Breast epithelium (tissue), 3 donors: Measurements from ENCODE around the gene DBH.

ENCODE experiments used
- CTCF ChIP-seq, 3 donors: fragments of 450-650 bp; IDR thresholded peaks; one replicate each; pipeline ENCODE4 v1.5.1; 2016 to 2017; ENCODE audit warnings: antibody characterized with exemption in 3 of 3, mild to moderate bottlenecking in 3 of 3, moderate library complexity in 3 of 3
- POLR2A ChIP-seq: fragments of 450-650 bp; IDR thresholded peaks from one replicate; pipeline ENCODE4 v1.6.1; 2016; ENCODE audit warnings: antibody characterized with exemption, mild to moderate bottlenecking, moderate library complexity
- POLR2AphosphoS5 ChIP-seq, 3 donors: sonication (generic); formaldehyde crosslinking; IDR thresholded peaks; one replicate each; pipeline ENCODE4 v1.6.1; 2017; ENCODE audit warnings: antibody characterized with exemption in 3 of 3

GRCh38 chr9:133602277-133602676 lies 33.9 kb upstream of the DBH start:
- no peak for TF ChIP-seq CTCF (IDR thresholded peaks at IDR 0.05)
- TF ChIP-seq POLR2AphosphoS5 (IDR thresholded peaks at IDR 0.05), result no peak
- TF ChIP-seq POLR2A, result no peak
